T-helper 2 cell (primary cell): ENCODE results near the gene DDX39B.
A peak's percentile ranks its signal among the peaks of the same experiment; 100 is the strongest.

Experiments used
- DNase-seq, 5 experiments: peaks; one replicate each; pipeline versions ENCODE4 v3.0.0 to v3.0.0-alpha.2; 2012 to 2022

DDX39B gene

DNA sequence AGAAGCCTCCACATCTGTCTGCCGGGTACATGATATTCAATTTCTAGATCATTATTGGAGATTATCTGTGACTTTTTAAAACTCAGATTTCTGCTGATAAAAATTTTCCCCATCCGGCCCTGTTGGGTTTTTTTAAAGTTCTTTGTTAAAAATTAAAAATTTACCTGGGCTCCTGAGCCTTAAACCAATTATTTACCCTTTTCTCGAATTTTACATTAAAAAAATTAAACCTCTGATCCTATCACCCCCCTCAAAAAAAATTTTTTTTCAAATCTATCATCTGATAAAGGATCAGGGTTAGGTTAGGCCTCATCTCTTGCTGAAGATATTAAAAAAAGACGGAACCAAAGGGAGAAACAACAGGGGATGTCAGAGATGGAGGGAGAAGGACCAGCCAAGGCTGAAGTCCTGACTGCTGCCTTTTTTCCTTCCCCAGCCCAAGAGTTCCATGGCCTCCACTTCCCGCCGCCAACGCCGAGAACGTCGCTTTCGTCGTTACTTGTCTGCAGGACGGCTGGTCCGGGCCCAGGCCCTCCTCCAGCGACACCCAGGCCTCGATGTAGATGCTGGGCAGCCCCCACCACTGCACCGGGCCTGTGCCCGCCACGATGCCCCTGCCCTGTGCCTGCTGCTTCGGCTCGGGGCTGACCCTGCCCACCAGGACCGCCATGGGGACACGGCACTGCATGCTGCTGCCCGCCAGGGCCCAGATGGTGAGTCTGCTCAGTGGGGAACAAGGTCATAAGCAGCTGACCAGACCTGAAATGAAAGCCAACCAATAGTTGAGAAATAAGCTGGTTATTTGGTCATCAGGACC lies 6.1 kb upstream of the DDX39B start:
- no peak for DNase-seq

DNA sequence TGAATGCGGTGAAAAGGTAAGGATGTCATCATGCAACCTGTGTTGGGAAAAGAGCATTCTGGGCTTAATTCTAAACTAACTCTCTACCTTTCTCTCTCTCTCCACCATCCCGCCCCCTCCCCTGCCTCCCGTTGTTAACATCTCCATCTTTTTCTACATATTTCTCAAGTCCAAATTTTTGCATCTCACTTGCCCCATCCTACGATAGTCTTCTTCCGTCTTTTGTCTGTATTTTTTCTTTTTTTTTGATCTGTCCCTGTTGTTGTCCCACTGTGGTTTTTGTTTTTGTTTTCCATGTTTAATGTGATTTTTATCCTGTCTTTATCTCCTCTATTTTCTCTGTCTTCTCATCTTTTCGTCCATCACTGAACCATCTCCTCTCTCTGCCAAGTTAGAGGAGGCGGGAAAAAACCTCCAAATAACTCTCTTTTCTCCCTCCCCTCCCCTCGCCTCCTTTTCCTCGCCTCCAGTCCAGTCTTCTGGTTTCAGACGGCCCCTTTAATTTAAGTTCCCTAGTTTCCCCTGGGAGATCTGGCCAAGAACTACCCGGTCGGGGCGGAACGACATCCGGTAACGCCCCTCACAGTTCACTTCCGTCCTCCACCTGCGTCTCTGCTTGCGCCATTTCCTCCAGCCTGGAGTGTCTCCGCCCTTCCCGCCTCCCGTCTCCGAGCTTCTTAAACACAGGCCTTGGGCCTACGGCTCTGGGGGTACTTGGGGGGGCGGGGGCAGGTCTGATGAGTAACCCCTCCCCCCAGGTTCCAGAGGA lies 5.3 kb upstream of the DDX39B start, which contains the start of gene NFKBIL1:
NFKBIL1 (plus strand) TSS at position 651 of the 769 bp plus-strand sequence; CDS start at position 738, 87 bp downstream.
- peak; percentile 63 to 97 (median 85) for DNase-seq

DNA sequence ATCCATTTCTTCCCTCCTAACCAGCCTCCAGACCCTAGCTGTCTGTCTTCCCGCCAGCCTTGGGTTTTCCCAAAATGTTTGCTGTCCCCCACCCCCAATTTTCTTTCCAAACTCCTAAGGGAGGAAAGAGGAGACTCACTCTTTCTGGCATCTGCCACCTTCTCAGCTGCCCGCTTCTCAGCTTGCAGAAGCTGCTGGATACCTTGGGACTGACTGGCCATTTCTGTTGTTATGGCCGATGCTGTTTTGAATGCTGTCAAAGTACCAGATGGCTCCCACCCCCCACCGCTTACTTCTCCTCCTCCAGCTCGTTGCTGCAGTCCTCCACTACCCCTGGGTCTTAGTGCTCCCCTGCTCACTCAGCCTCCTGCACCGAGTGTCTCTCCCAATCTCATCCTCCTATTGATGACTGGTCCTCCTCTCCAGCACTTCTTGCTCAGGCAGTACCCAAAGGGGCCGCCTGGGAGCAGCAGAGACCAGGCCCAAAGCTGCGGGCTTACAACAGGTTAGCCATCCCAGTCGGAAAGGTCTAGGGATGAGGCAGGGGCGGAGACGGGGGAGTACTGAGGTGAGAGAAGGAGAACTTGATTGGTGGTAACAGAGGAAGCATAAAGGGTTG lies 4.6 kb upstream of the DDX39B start, which contains the start of gene ATP6V1G2:
ATP6V1G2 (minus strand) TSS at position 270 of the 619 bp plus-strand sequence; CDS start at position 221, 49 bp downstream.
- DNase-seq: peak; percentile 52 to 90 (median 78)

DNA sequence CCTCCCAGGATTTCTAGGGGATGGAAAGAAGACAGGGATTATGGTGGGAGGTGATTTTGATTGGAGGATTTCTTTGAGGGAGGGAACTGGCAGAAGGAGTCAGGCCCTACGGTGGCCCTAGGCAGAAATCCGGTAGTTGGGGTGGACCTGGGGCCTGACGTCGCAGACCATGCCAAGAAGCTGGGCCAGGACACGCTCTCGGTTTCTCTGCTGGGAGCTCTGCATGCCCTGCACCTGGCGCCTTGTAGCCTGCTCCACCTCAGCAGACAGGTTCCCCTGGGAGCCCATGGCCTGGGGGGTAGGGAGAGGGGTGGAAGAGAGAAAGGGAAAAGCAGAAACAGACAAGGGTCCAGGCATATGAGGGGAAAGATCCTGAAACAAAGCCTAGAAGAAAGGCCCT lies 3.5 kb upstream of the DDX39B start:
- DNase-seq: no peak

DNA sequence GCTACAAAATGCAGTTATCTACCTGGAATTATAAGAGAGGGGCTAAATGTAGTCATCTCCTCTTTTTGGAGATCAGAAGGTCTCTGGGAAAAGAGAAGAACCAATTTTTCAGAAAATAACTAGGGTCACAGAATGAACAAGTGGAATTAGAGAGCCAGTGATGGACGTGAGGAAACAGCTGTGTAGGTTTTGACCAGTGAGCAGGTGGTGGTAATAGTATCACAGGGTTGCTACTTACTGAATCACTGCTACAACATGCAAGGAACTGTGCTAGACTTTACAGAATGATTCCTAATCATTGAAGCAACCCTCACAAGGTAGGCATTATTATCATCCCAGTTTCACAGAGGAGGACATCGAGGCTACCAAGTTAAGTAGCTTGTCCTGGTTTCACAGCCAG lies 2.9 kb upstream of the DDX39B start:
- no peak for DNase-seq

DNA sequence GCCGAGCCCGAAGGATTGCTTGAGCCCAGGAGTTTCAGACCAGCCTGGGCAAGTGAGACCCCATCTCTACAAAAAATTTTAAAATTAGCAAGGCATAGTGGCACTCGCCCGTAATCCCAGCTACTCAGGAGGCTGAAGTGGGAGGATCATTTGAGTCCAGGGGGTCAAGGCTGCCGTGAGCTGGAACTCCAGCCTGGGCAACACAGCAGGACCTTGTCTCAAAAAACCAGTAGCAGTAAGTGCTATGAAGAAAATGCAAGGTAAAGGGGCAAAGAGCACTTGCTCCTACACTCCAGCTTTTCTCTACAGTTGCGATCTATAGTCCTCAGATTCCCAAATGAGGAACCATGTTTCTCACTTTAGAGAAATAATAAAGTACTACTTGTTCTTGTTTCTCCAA lies 1.8 kb upstream of the DDX39B start:
- no peak for DNase-seq

DNA sequence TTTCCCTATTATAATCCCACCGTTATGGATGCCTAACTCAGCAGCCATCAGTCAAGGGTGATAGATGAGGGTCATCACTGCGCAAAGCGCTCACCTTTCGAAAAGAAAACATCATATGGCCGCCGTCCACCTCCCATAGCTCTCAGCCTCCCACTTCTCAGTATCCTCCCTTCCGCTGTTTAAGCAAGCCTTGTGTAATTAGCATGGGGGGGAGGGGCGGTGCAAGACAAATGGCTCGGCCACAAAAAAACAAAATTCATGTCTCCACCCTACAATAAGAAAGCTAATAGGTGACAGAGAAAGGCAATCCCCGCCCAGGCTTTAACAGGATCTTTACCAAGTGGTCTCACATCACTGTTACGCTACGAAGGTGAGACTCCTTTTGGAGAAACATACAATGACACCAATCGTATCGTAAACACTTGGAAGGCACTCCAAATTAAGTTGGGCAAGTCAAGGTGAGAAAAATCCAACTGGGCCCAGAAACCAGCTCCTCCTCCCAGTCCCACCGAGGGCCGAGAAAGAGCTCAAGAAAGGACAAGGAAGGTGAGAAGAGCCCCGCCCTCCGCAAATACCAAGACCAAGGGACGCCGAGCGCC lies 645 bp downstream of the DDX39B start:
- peak in 4 of 5 experiments; percentile 35 to 87 (median 71) for DNase-seq

DNA sequence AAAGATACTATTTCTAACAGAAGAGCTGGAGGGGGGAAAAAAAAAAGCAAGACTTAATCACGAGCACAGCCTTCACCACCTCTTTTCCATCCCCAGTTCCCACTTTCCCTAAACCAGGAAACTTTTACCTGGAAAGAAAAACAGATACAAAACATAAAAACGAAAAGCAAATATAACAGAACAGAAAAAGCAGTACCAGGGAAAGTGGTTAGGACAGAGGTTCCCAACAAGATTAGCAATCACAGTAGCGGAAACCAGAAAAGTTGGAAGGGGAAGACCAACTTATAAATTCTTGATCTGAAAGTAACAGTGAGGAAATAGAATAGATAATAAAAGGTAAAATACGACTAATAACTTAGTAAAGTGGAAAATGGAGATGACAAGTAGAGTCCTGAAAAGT lies 1.2 kb downstream of the DDX39B start:
- DNase-seq: no peak

DNA sequence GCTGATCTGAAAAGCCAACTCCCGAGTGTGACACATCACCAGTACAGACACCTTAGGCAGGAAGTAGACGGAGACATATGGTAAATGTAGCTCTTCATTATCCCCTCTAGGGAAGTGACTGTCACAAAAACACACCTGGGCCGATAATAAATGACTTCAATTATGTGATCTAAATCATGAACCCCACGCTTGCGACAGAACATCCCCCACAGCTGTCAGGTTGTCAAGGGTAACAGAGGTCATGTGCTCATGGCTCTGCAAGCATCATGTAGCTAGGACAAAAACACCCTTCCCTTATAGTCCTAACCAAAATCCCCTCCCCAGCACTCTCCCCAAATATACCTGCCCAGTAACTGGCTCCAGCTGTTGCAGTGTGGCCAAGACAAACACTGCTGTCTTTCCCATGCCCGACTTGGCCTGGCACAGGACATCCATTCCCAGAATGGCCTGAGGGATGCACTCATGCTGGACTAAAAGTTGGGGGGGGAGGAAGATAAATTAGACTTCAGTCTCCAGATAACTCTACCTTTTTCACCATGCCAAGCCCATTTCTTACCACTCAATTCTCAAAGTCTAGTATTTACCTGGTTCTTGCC lies 2.9 kb downstream of the DDX39B start:
- no peak for DNase-seq

DNA sequence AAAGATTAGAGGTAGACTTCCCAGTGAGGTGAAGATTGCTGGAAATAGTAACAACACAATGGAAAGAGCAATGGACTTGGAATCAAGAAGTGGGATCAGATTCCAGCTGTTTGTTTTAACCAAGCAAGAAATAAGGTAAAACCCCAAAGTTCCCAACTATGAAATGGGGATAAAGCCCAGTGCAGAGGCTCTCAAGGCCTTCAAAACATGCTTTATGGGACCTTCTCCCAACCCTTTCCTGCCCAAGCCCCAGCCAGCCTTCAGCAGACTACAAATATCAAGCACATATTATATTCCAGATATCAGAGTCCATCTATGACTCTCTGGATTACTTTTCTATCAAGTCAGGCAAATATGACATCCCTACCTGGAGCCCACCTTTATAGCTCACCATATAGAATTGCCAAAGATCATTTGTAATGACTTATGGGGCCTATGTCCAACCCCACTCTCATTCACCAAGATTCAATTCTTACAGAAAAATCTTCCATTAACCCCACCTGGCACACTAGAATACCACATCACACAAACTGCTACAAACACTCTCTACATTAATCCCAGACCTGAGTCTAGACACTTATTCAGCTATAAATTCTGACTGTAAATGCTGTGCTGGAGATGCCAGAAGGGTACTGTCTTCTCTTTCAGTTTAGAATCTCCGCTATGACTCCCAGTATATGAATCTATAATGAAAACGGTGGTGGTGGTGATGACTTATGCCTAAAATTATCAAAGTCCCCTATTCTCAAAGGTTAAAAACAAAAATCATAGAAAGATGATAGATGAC lies 6.1 kb downstream of the DDX39B start:
- DNase-seq: no peak

DNA sequence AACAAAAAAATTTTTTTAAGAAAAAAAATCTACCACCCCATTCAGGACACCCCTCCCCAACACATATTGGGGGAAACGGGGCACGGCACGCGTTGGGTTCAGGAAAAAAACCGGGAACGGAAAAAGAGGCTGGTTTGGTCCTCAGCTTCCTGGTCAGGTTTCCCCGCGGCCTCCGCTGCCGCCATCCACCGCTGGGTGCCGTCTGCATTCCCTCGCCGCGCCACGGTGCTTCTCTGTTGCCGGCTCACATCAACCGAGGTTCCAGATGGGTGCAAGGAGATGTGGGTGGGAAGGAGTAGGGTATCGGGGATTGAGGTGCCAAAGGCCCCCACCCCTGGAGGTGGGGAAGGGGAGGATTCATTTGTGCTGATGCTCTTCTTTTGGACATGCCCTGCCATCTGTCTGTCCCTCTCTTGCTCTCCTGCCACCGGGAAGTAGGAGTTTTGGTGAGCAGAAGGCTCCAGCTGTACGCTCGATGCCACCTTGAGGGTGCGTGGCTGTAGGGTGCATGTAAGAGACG lies 7.2 kb downstream of the DDX39B start:
- no peak for DNase-seq

DNA sequence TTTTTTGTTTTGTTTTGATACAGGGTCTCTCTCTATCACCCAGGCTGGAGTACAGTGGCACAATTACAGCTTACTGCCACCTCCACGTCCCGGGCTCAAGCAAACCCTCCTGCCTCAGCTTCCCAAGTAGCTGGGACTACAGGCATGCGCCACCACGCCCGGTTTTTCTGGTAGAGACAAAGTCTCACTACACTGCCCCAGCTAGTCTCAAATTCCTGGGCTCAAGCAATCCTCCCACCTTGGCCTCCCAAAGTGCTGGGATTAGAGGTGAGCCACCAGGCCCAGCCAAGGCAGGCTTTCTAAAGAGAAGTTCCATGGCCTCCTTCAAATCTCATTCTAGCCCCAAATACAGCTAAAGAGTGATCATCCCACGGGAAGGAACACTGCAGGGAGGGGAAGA lies 7.8 kb downstream of the DDX39B start:
- DNase-seq: no peak

DNA sequence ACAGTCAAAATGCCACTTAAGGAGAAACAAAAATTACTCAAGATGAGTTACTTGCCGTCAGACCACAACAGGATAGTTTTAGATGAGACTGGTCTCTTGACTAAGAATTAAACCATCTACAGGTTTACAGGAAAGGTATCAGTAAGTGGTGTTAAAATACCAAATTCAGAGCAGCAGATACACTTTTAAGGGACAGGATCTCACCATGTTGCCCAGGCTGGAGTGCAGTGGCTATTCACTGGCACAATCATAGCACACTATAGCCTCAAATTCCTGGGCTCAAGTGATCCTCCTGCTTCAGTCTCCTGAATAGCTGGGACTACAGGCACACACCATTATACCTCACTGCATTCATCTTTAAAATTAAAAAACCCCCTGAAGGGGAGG lies 8.4 kb downstream of the DDX39B start:
- no peak for DNase-seq

DNA sequence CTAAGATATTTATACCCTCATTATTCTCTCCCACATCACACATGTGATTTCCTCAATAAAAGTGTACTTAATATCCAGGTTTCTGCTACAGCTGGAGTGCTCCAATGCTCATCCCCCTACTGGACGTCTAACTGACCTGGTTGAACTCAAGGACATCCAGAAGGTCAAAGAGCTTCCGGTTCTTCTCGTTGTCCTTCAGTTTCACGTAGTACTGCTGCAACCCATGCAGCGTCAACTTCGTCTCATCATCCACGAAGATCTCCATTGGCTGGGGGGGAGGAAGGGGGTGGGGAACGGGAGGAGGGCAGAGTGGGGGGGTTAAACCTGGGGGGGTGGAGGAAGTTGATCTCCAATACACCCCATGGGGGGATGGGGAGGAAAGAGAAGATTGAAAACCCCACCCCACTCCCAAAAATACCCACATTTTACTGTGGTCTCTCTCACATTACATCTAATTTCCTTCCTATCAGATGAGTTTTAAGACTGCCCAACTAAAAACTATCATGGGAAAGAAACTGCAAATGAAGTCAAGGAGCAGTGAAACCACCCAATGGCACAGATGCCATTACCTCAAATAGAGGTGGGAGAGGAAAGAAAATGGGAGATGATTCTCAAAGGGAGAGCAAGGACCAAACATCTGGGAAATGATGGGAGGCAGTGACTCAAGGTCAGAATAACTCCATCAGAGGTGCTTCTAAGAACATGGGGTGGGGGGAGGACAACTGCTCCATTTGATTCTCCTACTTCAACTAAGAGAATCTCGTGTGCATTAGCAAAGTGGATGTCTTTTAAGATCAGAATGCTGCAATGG lies 9.0 kb downstream of the DDX39B start:
- DNase-seq: no peak

DNA sequence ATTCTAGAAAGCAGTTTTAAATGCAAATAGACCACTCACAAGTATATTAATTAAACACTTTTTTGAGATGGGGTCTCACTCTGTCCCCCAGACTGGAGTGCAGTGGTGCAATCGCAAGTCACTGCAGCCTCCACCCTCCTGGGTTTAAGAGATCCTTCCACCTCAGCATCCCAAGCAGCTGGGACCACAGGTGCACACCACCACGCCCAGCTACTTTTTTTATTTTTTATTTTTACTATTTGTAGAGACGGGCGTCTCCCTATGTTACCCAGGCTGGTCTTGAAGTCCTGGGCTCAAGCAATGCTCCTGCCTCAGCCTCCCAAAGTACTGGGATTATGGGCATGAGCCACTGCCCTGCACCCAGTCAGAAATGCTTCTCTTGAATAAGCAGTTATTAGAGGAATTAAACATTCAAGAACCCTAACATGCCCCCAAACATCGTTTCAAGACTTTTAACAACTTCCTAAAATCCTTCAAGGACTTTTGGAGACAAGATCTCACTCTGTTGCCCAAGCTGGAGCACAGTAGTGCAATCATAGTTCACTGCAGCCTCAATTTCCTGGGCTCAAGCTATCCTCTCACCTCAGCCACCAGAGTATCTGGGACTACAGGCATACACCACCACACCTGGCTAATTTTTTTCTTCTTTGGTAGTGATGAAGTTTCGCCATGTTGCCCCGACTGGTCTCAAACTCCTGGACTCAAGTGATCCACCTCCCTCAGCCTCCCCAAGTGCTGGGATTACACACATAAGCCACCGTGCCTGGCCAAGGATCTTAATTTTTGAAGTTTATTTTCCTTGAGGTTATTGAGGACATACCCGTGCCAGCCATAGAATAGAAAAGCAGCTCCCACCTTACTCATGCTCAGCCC lies 9.8 kb downstream of the DDX39B start:
- no peak for DNase-seq

DNA sequence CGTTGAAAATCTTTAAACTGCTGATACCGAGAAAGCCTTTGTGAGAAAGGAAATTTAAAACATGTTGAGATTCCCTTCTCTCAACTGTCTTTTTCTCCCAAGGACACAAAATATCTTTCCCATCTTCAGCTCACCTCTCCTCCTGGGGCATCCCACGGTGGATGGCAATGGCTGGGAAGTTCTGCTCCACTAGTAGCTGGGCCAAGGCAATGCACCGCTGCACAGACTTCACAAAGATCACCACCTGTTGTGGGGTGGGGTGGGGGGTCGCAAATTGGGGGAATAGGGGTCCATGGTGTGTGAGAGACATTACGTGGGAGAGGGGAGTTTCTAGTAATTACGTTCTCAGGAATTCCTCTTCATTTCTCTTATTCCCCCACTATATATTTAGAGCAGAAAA lies 10.6 kb downstream of the DDX39B start:
- no peak for DNase-seq

DNA sequence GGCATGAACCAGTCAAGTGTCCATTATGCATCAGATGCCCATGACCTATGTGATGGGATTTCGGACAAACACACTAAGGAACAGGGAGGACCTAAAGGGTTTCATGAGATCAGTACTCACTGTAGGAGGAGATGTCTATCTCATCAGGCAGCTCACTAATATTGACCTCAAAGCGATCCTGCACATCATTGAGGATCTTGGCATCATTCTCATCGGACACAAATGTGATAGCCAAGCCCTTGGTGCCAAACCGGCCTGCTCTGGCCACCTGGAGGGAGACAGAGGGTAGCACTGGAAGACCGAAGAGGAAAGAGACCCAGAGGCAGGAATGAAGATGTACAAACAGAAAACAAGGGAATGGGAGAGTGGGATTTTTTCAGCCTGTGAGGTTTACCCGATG lies 11.1 kb downstream of the DDX39B start:
- no peak for DNase-seq

DNA sequence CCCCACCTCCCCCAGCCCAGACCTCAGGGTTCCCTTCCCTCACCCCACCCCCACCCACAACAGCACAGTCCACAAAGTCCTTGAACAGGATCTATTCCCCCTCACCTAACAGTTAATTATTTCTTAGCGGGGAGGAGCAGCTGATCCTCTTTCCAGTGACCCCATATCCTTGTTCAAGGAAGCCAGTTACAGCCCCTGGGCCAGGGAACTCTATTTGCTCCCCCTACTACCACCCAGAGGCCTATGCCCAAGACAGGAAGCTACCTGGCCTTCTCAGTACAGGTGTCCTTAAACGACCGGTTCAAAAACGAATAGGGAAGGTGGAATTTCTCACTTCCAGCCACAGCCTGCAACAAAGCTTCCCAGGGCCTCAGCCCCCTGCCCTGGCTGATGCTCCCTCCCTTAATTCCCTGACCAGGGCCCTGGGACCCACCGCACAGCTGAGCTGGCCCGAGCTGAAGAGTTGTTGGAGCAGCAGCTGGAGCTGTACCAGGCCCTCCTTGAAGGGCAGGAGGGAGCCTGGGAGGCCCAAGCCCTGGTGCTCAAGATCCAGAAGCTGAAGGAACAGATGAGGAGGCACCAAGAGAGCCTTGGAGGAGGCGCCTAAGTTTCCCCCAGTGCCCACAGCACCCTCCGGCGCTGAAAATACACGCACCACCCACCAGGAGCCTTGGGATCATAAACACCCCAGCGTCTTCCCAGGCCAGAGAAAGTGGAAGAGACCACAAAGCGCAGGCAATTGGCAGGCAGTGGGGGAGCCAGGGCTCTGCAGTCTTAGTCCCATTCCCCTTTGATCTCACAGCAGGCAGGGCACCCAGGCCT lies 12.3 kb downstream of the DDX39B start:
- no peak for DNase-seq
